ENCODE measurements around the gene MAMDC4. TPM values are rescaled to one million over a fixed set of nuclear protein-coding genes. Genes with fewer than 3 reads are reported as not detected.
A peak's percentile ranks its signal among the peaks of the same experiment; 100 is the strongest.

The MAMDC4 gene
- total RNA-seq, 1 donor from 2014 or later = 0.52 TPM

- H3K36me3 ChIP-seq (ENCODE audit: control insufficient read depth in 3 of 3, insufficient read depth in 3 of 3, low read length in 3 of 3) = peaks cover 0 to 3% (median under 1%) of the 10 kb centered on the region in 3 donors
- peaks cover 28 to 46% (median 41%) of the 10 kb centered on the region in 3 donors for H3K4me1 ChIP-seq (ENCODE audit: control insufficient read depth in 3 of 3, insufficient read depth in 3 of 3, low read length in 3 of 3)
- H3K9ac ChIP-seq (ENCODE audit: low read depth in 1 of 3, low read length in 3 of 3) = no peak overlapping the region
- H3K27me3 ChIP-seq (ENCODE audit: control insufficient read depth in 3 of 3, insufficient read depth in 3 of 3, low read length in 3 of 3) = peaks cover 7 to 24% (median 10%) of the 10 kb centered on the region in 3 donors
- no peak overlapping the region for H3K27ac ChIP-seq (ENCODE audit: low read depth, low read length)
- no peaks in the 10 kb centered on the region for H3K9me3 ChIP-seq (ENCODE audit: control insufficient read depth in 3 of 3, low read length in 3 of 3)
- H3K4me3 ChIP-seq (ENCODE audit: low read length in 3 of 3) = no peak overlapping the region
These were observed 7.2 kb upstream of the MAMDC4 start for GRCh38 chr9:136844761-136845464.

DNA sequence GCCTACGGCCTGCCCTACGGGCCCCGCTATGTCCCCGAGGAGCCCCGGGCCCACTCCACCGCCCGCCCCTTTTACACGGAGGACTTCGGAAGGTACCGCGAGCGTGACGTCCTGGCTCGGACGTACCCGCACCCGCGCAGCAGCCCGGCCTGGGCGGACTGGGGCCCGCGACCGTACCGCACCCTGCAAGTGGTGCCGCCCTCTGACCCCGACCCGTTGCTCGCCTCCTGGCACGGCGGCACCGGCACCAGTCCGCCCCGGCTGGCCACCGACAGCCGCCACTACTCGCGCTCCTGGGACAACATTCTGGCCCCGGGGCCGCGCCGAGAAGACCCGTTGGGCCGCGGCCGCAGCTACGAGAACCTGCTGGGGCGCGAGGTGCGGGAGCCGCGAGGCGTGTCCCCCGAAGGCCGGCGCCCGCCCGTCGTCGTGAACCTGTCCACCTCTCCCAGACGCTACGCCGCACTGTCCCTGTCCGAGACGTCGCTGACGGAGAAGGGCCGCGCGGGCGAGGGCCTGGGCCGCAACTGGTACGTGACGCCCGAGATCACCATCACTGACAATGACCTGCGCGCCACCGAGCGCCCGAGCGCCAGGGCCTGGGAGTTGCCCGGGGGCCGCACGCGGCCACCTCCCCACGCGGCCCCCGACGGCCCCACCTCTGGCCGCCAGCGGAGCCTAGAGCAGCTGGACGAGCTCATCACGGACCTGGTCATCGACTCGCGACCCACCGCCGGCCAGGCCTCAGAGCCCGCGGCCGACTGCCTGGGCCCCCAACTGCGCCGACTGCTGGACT is 6.5 kb upstream of the MAMDC4 start:
- Histone ChIP-seq H3K27ac (ENCODE audit: low read depth, low read length) (no peak overlapping the region), H3K4me3 (ENCODE audit: low read length in 3 of 3) (no peak overlapping the region), H3K27me3 (ENCODE audit: control insufficient read depth in 3 of 3, insufficient read depth in 3 of 3, low read length in 3 of 3) (peaks cover 7 to 24% (median 10%) of the 10 kb centered on the region in 3 donors), H3K4me1 (ENCODE audit: control insufficient read depth in 3 of 3, insufficient read depth in 3 of 3, low read length in 3 of 3) (peaks cover 34 to 51% (median 47%) of the 10 kb centered on the region in 3 donors), H3K9ac (ENCODE audit: low read depth in 1 of 3, low read length in 3 of 3) (no peak overlapping the region), H3K36me3 (ENCODE audit: control insufficient read depth in 3 of 3, insufficient read depth in 3 of 3, low read length in 3 of 3) (peaks cover 0 to 7% (median 0%) of the 10 kb centered on the region in 3 donors), H3K9me3 (ENCODE audit: control insufficient read depth in 3 of 3, low read length in 3 of 3) (no peaks in the 10 kb centered on the region)

DNA sequence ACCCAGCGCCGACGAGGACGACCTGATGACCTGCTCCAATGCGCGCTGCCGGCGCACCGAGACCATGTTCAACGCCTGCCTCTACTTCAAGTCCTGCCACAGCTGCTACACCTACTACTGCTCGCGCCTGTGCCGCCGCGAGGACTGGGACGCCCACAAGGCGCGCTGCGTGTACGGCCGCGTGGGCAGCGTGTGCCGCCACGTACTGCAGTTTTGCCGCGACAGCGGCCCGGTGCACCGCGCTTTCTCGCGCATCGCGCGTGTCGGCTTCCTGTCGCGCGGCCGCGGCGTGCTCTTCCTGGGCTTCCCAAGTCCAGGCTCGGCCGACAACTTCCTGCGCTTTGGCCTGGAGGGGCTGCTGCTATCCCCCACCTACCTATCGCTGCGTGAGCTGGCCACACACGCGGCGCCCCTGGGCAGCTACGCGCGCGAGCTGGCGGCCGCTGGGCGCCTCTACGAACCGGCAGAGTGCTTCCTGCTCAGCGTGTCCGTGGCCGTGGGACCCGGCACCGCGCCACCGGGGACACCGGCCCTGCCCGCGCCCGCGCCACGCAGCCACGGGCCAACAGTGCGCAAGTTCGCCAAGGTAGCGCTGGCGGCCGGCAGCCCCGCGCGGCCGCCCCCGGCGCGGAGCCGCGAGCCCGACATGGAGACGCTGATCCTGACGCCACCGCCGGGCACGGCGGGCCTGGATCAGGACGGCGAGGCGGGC is 5.6 kb upstream of the MAMDC4 start:
- no peak overlapping the region for H3K27ac ChIP-seq (ENCODE audit: low read depth, low read length)

DNA sequence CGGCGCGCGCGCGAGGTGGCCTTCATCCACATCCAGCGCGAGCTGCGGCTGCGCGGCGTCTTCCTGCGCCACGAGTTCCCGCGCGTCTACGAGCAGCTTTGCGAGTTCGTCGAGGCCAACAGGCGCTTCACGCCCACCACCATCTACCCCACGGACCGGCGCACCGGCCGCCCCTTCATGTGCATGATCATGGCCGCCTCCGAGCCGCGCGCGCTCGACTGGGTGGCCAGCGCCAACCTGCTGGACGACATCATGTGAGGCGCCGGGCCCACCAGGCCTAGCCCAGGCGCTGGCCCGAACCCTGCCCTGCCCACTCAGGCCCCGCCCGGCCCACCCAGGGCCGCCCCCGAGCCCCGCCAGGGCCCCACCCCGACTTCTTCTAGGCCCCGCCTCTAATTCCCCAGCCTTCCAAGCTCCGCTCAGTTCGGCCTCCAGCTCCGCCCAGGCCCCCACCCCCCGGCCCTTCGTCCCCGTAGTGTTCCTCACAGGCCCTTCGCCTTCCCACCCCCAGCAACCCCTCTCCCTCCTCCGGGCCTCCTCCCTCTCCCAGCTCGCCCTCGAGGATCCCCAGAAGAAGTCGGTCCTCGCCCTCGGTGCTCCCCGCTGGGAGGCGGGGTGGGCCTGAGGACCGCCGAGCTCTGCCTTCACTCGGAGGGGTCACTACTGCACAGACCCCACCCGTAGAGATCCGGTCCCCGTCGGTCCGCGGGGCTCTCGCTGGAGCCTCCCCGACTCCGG is 4.9 kb upstream of the MAMDC4 start:
- Histone ChIP-seq H3K27me3 (ENCODE audit: control insufficient read depth in 3 of 3, insufficient read depth in 3 of 3, low read length in 3 of 3) (peaks cover 7 to 24% (median 10%) of the 10 kb centered on the region in 3 donors), H3K27ac (ENCODE audit: low read depth, low read length) (peak overlapping the region; percentile 81), H3K4me1 (ENCODE audit: control insufficient read depth in 3 of 3, insufficient read depth in 3 of 3, low read length in 3 of 3) (peaks cover 39 to 51% (median 47%) of the 10 kb centered on the region in 3 donors), H3K9ac (ENCODE audit: low read depth in 1 of 3, low read length in 3 of 3) (peak overlapping the region in 2 of 3 donors; percentile 80 to 95), H3K9me3 (ENCODE audit: control insufficient read depth in 3 of 3, low read length in 3 of 3) (no peaks in the 10 kb centered on the region), H3K4me3 (ENCODE audit: low read length in 3 of 3) (peak overlapping the region; percentile 89 to 96 (median 95)), H3K36me3 (ENCODE audit: control insufficient read depth in 3 of 3, insufficient read depth in 3 of 3, low read length in 3 of 3) (peaks cover 6 to 17% (median 7%) of the 10 kb centered on the region in 3 donors)

More for the DNA sequence above, 5.6 kb upstream of the MAMDC4 start:
- Histone ChIP-seq H3K9me3 (ENCODE audit: control insufficient read depth in 3 of 3, low read length in 3 of 3) (no peaks in the 10 kb centered on the region), H3K9ac (ENCODE audit: low read depth in 1 of 3, low read length in 3 of 3) (peak overlapping the region in 1 of 3 donors; percentile 16), H3K36me3 (ENCODE audit: control insufficient read depth in 3 of 3, insufficient read depth in 3 of 3, low read length in 3 of 3) (peaks cover 5 to 14% (median 6%) of the 10 kb centered on the region in 3 donors), H3K4me3 (ENCODE audit: low read length in 3 of 3) (no peak overlapping the region), H3K4me1 (ENCODE audit: control insufficient read depth in 3 of 3, insufficient read depth in 3 of 3, low read length in 3 of 3) (peaks cover 40 to 51% (median 47%) of the 10 kb centered on the region in 3 donors), H3K27me3 (ENCODE audit: control insufficient read depth in 3 of 3, insufficient read depth in 3 of 3, low read length in 3 of 3) (peaks cover 7 to 24% (median 10%) of the 10 kb centered on the region in 3 donors)

DNA sequence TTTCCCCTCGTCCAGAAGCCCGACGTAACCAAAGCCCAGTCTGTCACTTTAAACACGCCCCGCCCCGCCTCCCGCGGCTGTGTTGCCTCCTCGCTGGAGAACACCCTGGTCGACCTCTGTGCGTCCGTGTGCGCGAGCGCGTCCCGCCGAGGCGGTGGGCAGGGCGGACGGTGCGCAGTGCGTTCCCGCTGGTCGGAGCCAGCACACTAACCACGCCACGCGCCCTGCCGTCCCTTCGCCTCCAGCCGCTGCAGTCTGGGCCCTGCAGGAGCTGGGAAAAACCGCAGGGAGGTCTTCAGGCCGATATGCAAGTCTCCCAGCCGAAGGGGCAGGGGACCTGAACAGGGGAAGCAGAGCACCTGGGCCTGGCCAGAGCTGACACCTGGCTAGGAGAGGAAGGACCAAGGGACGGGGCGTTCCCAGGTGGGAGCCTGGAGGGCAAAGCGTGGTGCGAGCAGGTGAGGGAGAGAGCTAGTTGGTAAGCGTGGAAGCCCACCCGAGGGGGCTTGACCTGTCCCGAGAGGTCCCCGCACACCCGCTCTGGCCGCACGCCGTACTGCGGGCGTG is 4.2 kb upstream of the MAMDC4 start:
- peaks cover 42 to 52% (median 45%) of the 10 kb centered on the region in 3 donors for H3K4me1 ChIP-seq (ENCODE audit: control insufficient read depth in 3 of 3, insufficient read depth in 3 of 3, low read length in 3 of 3)

DNA sequence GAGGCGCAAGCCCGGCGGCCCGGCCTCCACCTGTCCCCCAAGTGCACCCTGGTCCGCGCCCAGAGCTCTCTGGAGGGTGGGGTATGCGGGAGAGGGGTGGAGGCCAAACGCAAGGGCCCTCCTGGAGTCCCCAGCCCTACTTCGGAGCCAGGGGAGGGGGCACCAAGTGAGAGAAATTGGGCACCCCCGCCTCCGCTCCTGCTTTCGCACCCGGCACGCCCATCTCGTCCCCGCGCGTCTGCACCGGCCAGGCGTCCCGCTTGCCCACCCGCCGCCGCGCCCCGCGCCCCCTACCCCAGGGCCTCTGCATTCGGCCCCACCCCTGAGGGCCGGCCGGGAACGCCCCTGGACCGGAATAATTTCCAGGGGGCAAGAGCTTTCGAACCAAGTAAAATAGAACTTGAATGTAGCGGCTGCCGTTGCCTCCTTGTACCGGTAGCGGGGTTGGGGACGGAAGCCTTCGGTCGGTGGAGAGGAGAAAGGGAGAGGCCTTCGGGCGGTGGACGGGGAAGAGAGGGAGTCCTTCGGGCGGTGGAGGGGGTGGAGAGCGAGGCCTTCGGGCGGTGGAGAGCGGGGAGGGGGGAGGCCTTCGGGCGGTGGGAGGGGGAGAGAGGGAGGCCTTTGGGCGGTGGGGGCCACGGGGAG is 3.6 kb upstream of the MAMDC4 start:
- Histone ChIP-seq H3K27ac (ENCODE audit: low read depth, low read length) (peak overlapping the region; percentile 81), H3K9me3 (ENCODE audit: control insufficient read depth in 3 of 3, low read length in 3 of 3) (no peaks in the 10 kb centered on the region), H3K4me3 (ENCODE audit: low read length in 3 of 3) (peak overlapping the region; percentile 89 to 96 (median 95)), H3K36me3 (ENCODE audit: control insufficient read depth in 3 of 3, insufficient read depth in 3 of 3, low read length in 3 of 3) (peaks cover 6 to 17% (median 7%) of the 10 kb centered on the region in 3 donors), H3K27me3 (ENCODE audit: control insufficient read depth in 3 of 3, insufficient read depth in 3 of 3, low read length in 3 of 3) (peaks cover 7 to 24% (median 10%) of the 10 kb centered on the region in 3 donors), H3K9ac (ENCODE audit: low read depth in 1 of 3, low read length in 3 of 3) (peak overlapping the region; percentile 80 to 95 (median 84)), H3K4me1 (ENCODE audit: control insufficient read depth in 3 of 3, insufficient read depth in 3 of 3, low read length in 3 of 3) (peaks cover 37 to 46% (median 40%) of the 10 kb centered on the region in 3 donors)

More for the DNA sequence above, 4.2 kb upstream of the MAMDC4 start:
- Histone ChIP-seq H3K36me3 (ENCODE audit: control insufficient read depth in 3 of 3, insufficient read depth in 3 of 3, low read length in 3 of 3) (peaks cover 6 to 17% (median 7%) of the 10 kb centered on the region in 3 donors), H3K4me3 (ENCODE audit: low read length in 3 of 3) (peak overlapping the region; percentile 89 to 96 (median 95)), H3K9me3 (ENCODE audit: control insufficient read depth in 3 of 3, low read length in 3 of 3) (no peaks in the 10 kb centered on the region), H3K9ac (ENCODE audit: low read depth in 1 of 3, low read length in 3 of 3) (peak overlapping the region; percentile 80 to 95 (median 84)), H3K27me3 (ENCODE audit: control insufficient read depth in 3 of 3, insufficient read depth in 3 of 3, low read length in 3 of 3) (peaks cover 7 to 24% (median 10%) of the 10 kb centered on the region in 3 donors), H3K27ac (ENCODE audit: low read depth, low read length) (peak overlapping the region; percentile 81)

DNA sequence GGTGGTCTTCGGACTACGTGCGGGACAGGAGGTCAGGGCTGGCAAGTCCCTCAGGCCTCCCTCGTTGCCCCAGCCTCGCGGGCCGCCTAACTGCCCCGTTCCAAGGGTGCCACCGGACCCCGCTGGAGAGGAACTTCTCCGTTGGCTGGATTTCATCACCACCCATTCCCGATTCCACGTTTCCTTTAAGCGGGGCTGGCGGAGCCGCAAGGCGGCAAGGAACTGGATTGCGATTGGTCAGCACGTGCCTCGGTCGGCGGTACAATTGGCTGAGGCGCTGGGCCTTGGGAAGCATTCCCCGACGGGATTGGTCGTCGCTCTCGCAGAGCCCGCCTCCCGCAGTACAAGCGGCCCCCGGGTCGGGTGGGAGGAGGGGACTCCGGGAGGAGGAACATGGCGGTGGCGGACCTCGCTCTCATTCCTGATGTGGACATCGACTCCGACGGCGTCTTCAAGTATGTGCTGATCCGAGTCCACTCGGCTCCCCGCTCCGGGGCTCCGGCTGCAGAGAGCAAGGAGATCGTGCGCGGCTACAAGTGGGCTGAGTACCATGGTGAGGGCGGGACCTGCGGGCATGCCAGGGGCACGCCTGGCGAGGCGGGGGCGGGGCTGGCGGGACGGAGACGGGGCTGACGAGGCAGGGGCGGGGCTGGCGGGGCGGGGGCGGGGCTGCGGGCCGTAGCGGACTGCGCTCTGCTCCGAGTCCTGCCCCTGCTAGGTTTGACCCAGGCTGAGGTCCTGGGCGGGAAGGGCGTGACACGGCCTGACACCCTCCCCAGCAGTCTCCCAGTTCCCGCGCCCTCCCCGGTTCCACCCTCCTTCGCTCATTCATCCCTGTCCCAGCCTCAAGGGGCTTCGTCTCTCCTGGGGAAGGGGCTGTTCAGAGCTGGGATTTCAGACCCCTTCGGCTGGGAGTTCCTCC is 2.8 kb upstream of the MAMDC4 start, which contains the start of gene PHPT1:
TSS of gene PHPT1 (plus strand) at position 372 of the 922 bp plus-strand sequence. CDS start at position 394, 22 bp downstream.
- H3K27me3 ChIP-seq (ENCODE audit: control insufficient read depth in 3 of 3, insufficient read depth in 3 of 3, low read length in 3 of 3) = peaks cover 7 to 24% (median 10%) of the 10 kb centered on the region in 3 donors
- peak within 1 kb of the TSS; percentile 89 to 96 (median 95) for H3K4me3 ChIP-seq (ENCODE audit: low read length in 3 of 3)
- H3K9ac ChIP-seq (ENCODE audit: low read depth in 1 of 3, low read length in 3 of 3) = peak within 1 kb of the TSS; percentile 81 to 95 (median 84)
- H3K36me3 ChIP-seq (ENCODE audit: control insufficient read depth in 3 of 3, insufficient read depth in 3 of 3, low read length in 3 of 3) = peaks cover 6 to 17% (median 7%) of the 10 kb centered on the region in 3 donors
- peaks cover 36 to 46% (median 37%) of the 10 kb centered on the region in 3 donors for H3K4me1 ChIP-seq (ENCODE audit: control insufficient read depth in 3 of 3, insufficient read depth in 3 of 3, low read length in 3 of 3)
- H3K27ac ChIP-seq (ENCODE audit: low read depth, low read length) = peak within 1 kb of the TSS; percentile 81
- no peaks in the 10 kb centered on the region for H3K9me3 ChIP-seq (ENCODE audit: control insufficient read depth in 3 of 3, low read length in 3 of 3)

Measured in skeletal muscle tissue (tissue), 4 donors.